ENCODE data around the gene FBXO46.

DNA sequence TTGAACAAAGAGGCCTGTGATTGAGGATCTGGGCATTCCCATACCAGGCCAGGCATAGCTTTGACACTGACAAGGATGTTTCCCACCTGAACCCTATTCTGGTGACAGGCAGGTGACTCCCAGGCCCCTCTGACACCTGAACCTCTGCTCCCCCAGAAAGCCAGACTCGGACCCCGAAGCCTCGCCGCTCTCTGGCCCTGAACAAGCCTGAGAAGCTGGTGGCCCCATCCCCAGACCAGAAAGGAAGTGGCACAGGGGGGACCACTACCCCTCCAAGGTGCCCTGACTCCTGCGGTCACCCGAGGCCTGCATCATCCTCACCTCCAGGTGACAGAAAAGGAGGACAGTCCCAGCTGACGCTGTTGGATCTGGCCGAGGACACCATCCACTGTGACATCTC, 23.6 kb upstream of the FBXO46 start:
- TF ChIP-seq, protein P1, sequence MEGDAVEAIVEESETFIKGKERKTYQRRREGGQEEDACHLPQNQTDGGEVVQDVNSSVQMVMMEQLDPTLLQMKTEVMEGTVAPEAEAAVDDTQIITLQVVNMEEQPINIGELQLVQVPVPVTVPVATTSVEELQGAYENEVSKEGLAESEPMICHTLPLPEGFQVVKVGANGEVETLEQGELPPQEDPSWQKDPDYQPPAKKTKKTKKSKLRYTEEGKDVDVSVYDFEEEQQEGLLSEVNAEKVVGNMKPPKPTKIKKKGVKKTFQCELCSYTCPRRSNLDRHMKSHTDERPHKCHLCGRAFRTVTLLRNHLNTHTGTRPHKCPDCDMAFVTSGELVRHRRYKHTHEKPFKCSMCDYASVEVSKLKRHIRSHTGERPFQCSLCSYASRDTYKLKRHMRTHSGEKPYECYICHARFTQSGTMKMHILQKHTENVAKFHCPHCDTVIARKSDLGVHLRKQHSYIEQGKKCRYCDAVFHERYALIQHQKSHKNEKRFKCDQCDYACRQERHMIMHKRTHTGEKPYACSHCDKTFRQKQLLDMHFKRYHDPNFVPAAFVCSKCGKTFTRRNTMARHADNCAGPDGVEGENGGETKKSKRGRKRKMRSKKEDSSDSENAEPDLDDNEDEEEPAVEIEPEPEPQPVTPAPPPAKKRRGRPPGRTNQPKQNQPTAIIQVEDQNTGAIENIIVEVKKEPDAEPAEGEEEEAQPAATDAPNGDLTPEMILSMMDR (conservative IDR thresholded peaks at IDR 0.05): no peak
- TF ChIP-seq ZFX (IDR thresholded peaks at IDR 0.05): no peak
